HepG2 (cell line): ENCODE measurements around the gene C22orf39. TPM values are rescaled to one million over a fixed set of nuclear protein-coding genes. Genes with fewer than 3 reads are reported as not detected.

Source experiments
- ATAC-seq: fragments of 200-7000 bp; cut with Tn5 transposase; 3 replicates; pipeline ENCODE4 v1.9.1; 2020; ENCODE audit warnings: mild to moderate bottlenecking, moderate library complexity
- BruUV-seq: library from RNA; stranded (reverse); fragments of 400-500 nt; replicated peaks from 2 replicates; lab custom pipeline; 2021; lab: Mats Ljungman, UMichigan
- CTCF ChIA-PET: fragments of 300-600 bp; formaldehyde crosslinking; extraction: SDS; loops from one replicate; lab custom pipeline; 2021; ENCODE audit warnings: low total read pairs, inconsistent platforms, low intra/inter-chr PET ratio; lab: Yijun Ruan, JAX
- POLR2A ChIA-PET: fragments of 350-600 bp; sonication (Branson Sonifier 250); formaldehyde crosslinking; loops from one replicate; lab custom pipeline; 2020; ENCODE audit warnings: antibody characterized with exemption, inconsistent platforms; lab: Yijun Ruan, JAX
- DNase-seq: peaks from one replicate; pipeline ENCODE4 v3.0.0-alpha.2; 2015; ENCODE audit warnings: low spot score
- FAIRE-seq: peaks from 3 replicates; lab custom pipeline; 2011; peaks lifted over from hg19 to GRCh38; lab: Jason Lieb, UNC
- H2AFZ ChIP-seq: one replicate; pipeline ENCODE4 v1.6.1; 2011; ENCODE audit warnings: low read length, inconsistent platforms
- H3K27ac ChIP-seq: fragments of 300-600 bp; 3 replicates; pipeline ENCODE4 v1.8.0; 2011; ENCODE audit warnings: mixed run types, mild to moderate bottlenecking, mixed read lengths, low read length, inconsistent platforms; ENCODE audit not compliant: insufficient read depth; ENCODE audit errors: extremely low read length
- H3K27me3 ChIP-seq, 2 experiments: fragments of 200-600 bp in 1 of 2; 2 replicates in 1 of 2; 3 replicates in 1 of 2; pipeline versions ENCODE4 v1.6.0 to v1.8.0; 2011; ENCODE audit warnings: low read length in 2 of 2, mild to moderate bottlenecking in 2 of 2, moderate library complexity in 2 of 2, inconsistent platforms in 1 of 2; ENCODE audit not compliant: insufficient read depth in 2 of 2, control insufficient read depth in 1 of 2
- H3K36me3 ChIP-seq, 2 experiments: fragments of 200-600 bp in 1 of 2; replicated peaks in 1 of 2; 2 replicates in 1 of 2; 3 replicates in 1 of 2; pipeline versions ENCODE4 v1.5.1 to v1.8.0; 2011; ENCODE audit warnings: low read length in 2 of 2, inconsistent platforms in 1 of 2; ENCODE audit not compliant: insufficient read depth in 2 of 2, control insufficient read depth in 1 of 2
- H3K4me1 ChIP-seq: 2 replicates; pipeline ENCODE4 v1.5.1; 2012; ENCODE audit warnings: low read length, inconsistent platforms; ENCODE audit not compliant: insufficient read depth
- H3K4me2 ChIP-seq: 2 replicates; pipeline ENCODE4 v1.6.0; 2011; ENCODE audit warnings: low read depth, low read length, inconsistent platforms
- H3K4me3 ChIP-seq, 3 experiments: fragments of 200-600 bp in 1 of 3; sonication (generic), shearing (Covaris generic) in 1 of 3; replicated peaks in 1 of 3; 2 replicates each; pipeline ENCODE4 v1.5.1; 2011 to 2016; ENCODE audit warnings: low read length in 3 of 3, inconsistent platforms in 2 of 3, low read depth in 2 of 3, mild to moderate bottlenecking in 2 of 3, control low read depth in 1 of 3, mixed read lengths in 1 of 3; ENCODE audit not compliant: insufficient read depth in 1 of 3
- H3K79me2 ChIP-seq: one replicate; pipeline ENCODE4 v1.6.1; 2011; ENCODE audit warnings: low read length, inconsistent platforms; ENCODE audit not compliant: insufficient read depth
- H3K9ac ChIP-seq: 2 replicates; pipeline ENCODE4 v1.6.0; 2011; ENCODE audit warnings: mild to moderate bottlenecking, low read depth, low read length, inconsistent platforms; ENCODE audit not compliant: insufficient read depth
- H3K9me3 ChIP-seq: 2 replicates; pipeline ENCODE4 v1.5.1; 2012; ENCODE audit warnings: mild to moderate bottlenecking, low read length
- H4K20me1 ChIP-seq: 2 replicates; pipeline ENCODE4 v1.6.0; 2011; ENCODE audit warnings: inconsistent platforms, mild to moderate bottlenecking, low read length, moderate library complexity; ENCODE audit not compliant: insufficient read depth
- ARNT2 ChIP-seq: sonication (generic); formaldehyde crosslinking; IDR thresholded peaks from 2 replicates; pipeline ENCODE4 v1.8.0; 2022; ENCODE audit warnings: mild to moderate bottlenecking, low read depth, missing genetic modification reagents, moderate library complexity
- FLYWCH1 ChIP-seq: sonication (generic); formaldehyde crosslinking; IDR thresholded peaks from 2 replicates; pipeline ENCODE4 v1.8.1; 2023; ENCODE audit warnings: mild to moderate bottlenecking, missing genetic modification reagents
- KDM3A ChIP-seq: IDR thresholded peaks from 2 replicates; pipeline ENCODE4 v1.6.1; 2018; ENCODE audit warnings: low read depth, missing compliant biosample characterization
- PAX8 ChIP-seq: sonication (generic); formaldehyde crosslinking; IDR thresholded peaks from 2 replicates; pipeline ENCODE4 v1.8.0; 2022; ENCODE audit warnings: mild to moderate bottlenecking, missing genetic modification reagents, borderline replicate concordance
- PLRG1 ChIP-seq: fragments of 450-650 bp; conservative IDR thresholded peaks from 2 replicates; pipeline ENCODE4 v1.6.1; 2016
- REXO4 ChIP-seq: sonication (generic); formaldehyde crosslinking; IDR thresholded peaks from 2 replicates; pipeline ENCODE4 v1.8.0; 2022; ENCODE audit warnings: missing genetic modification reagents, mild to moderate bottlenecking, borderline replicate concordance
- SMAD3 ChIP-seq: sonication (generic); formaldehyde crosslinking; IDR thresholded peaks from 2 replicates; pipeline ENCODE4 v1.4.0; 2020; ENCODE audit warnings: missing genetic modification reagents
- TRIM24 ChIP-seq: sonication (generic); formaldehyde crosslinking; IDR thresholded peaks from 2 replicates; pipeline ENCODE4 v1.8.0; 2022; ENCODE audit warnings: mild to moderate bottlenecking, missing genetic modification reagents
- U2AF2 ChIP-seq: fragments of 200-400 bp; formaldehyde crosslinking; IDR thresholded peaks from 2 replicates; pipeline ENCODE4 v1.6.1; 2017; ENCODE audit warnings: low read depth, mild to moderate bottlenecking, low read length
- ZNF232 ChIP-seq: sonication (generic); formaldehyde crosslinking; IDR thresholded peaks from 2 replicates; pipeline ENCODE4 v1.4.0; 2020; ENCODE audit warnings: missing genetic modification reagents, borderline replicate concordance
- ZNF460 ChIP-seq: sonication (generic); formaldehyde crosslinking; IDR thresholded peaks from 2 replicates; pipeline ENCODE4 v1.5.1; 2020; ENCODE audit warnings: missing genetic modification reagents, mild to moderate bottlenecking, borderline replicate concordance
- ZNF547 ChIP-seq: sonication (generic); formaldehyde crosslinking; IDR thresholded peaks from 2 replicates; pipeline ENCODE4 v1.5.1; 2020; ENCODE audit warnings: mild to moderate bottlenecking, missing genetic modification reagents
- ZNF7 ChIP-seq: IDR thresholded peaks from 2 replicates; pipeline ENCODE4 v1.6.1; 2016; ENCODE audit warnings: missing biosample characterization, missing genetic modification reagents
- ZNF766 ChIP-seq: sonication (generic); formaldehyde crosslinking; IDR thresholded peaks from 2 replicates; pipeline ENCODE4 v1.5.0; 2020; ENCODE audit warnings: missing genetic modification reagents, borderline replicate concordance
- WGBS: methylation state at CpG from one replicate; pipeline ENCODE4 v1.1.6; 2017; ENCODE audit warnings: low lambda C conversion rate; 5-methylcytosine and 5-hydroxymethylcytosine counted together
- in situ Hi-C: cut with HindIII; loops from 2 replicates; pipeline ENCODE4 v1.10.0; 2017; ENCODE audit warnings: low pct_unique_long_range_greater_than_20kb; ENCODE audit not compliant: extremely low pct_ligation_motif_present
- intact Hi-C: fragments of 100-400 bp; cut with micrococcal nuclease; formaldehyde crosslinking; loops from one replicate; pipeline ENCODE4 v1.10.0; 2022; ENCODE audit not compliant: unreplicated experiment
- polyA plus RNA-seq, 8 experiments: library from polyadenylated mRNA; depleted of rRNA in 3 of 8; stranded (reverse) in 7 of 8; unstranded in 1 of 8; fragments of >200 nt; fragmentation: Illumina TruSeq in 4 of 8; extraction: Trizol in 4 of 8; gene quantifications; 2 replicates each; pipeline versions ENCODE4 v1.2.1 to v1.2.3, GENCODE V29; 2011 to 2016; ENCODE audit warnings: low read depth in 4 of 8, missing spikeins in 1 of 8, mixed read lengths in 1 of 8; ENCODE audit not compliant: insufficient read depth in 1 of 8
- total RNA-seq, 5 experiments: library from RNA; depleted of rRNA; stranded (reverse); fragments of >200 nt; fragmentation: Illumina TruSeq; extraction: Trizol; gene quantifications; 2 replicates each; pipeline ENCODE4 v1.2.3, GENCODE V29; 2016; ENCODE audit warnings: low read depth in 1 of 5
- TF ChIP-seq, protein P1 (sequence below): IDR thresholded peaks from 2 replicates; pipeline ENCODE4 v1.6.1; 2016; ENCODE audit warnings: low read depth, missing genetic modification reagents, missing compliant biosample characterization
- TF ChIP-seq, protein P2 (sequence below): sonication (generic); formaldehyde crosslinking; IDR thresholded peaks from 2 replicates; pipeline ENCODE4 v1.4.0; 2020; ENCODE audit warnings: missing genetic modification reagents, borderline replicate concordance

Gene C22orf39
- total and polyA plus RNA-seq, 2 of the 13 experiments (the other 11 are each of a cell fraction or from before 2014, with no cell fraction given) = 23.4 to 26.4 TPM

DNA sequence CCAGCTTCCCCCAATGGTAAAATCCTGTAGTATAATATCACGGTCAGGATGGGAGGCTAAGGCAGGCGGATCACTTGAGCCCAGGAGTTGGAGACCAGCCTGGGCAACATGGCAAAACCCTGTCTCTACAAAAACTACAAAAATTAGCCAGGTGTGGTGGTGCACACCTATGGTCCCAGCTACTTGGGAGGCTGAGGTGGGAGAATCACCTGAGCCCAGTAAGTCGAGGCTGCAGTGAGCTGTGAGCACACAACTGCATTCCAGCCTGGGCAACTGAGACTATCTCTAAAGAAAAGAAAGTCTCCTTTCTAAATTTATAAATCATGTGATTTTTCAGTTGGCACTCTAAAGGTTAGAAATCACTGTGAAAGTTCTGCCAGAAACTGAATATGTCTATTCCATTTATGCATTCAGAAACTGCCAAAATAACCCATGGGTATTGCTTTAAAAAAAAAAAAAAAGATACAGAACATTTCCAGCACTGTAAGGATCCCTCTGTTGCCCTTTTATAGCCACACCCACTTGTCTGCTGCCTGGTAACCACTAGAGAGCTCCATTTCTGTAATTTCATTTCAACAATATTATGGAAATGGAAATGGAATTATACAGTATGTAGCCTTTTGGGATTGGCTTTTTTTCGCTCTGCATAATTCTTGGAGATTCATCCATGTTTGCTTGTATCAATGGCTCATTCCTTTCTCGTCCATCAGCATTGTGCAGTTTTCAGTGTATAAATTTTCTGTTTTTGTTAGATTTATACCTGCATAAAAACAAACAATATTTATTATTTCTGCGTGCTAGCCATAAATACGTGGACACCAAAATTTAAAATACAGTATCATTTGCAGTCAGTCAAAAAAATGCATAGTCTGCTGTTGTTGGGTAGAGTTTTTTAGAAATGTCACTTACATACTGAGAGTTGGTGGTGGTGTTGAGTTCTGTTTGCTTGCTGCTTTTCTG is 41.7 kb upstream of the C22orf39 start:
- DNase-seq (no peak), FAIRE-seq (no peak), ATAC-seq (no peak)
- Histone ChIP-seq H3K27me3 (no peaks in the 10 kb centered on the region), H3K36me3 (peaks cover 7 to 48% of the 10 kb centered on the region in 2 experiments), H2AFZ (no peak overlapping the region), H3K79me2 (no peaks in the 10 kb centered on the region), H3K4me3 (no peak overlapping the region), H3K9ac (no peak overlapping the region), H3K4me2 (no peak overlapping the region), H3K27ac (no peak overlapping the region), H3K4me1 (no peaks in the 10 kb centered on the region), H3K9me3 (no peaks in the 10 kb centered on the region), H4K20me1 (no peaks in the 10 kb centered on the region)
- CTCF ChIA-PET = interaction anchor here (0.9 kb wide), 1 partner anchor 141 kb away, joined by 3 read pairs; no protein-coding TSS in a partner anchor
- in situ Hi-C loops = loop anchor here (10.0 kb wide), 1 partner anchor 56 kb away; no protein-coding TSS in a partner anchor
- intact Hi-C loops = no loop called here
- BruUV-seq = no TSS peak
- POLR2A ChIA-PET = no interaction called here
- 95% methylated on average over 7 of the region's 7 CpGs for WGBS
- TF ChIP-seq FLYWCH1 (CRISPR knock-in tag) = no peak
- TF ChIP-seq TRIM24 (CRISPR knock-in tag) = no peak
- no peak for TF ChIP-seq ZNF547
- no peak for TF ChIP-seq ZNF766 (CRISPR knock-in tag)
- TF ChIP-seq PLRG1 = no peak
- TF ChIP-seq REXO4 = no peak
- TF ChIP-seq PAX8 = no peak
- TF ChIP-seq ZNF232 = no peak
- TF ChIP-seq, protein P1, sequence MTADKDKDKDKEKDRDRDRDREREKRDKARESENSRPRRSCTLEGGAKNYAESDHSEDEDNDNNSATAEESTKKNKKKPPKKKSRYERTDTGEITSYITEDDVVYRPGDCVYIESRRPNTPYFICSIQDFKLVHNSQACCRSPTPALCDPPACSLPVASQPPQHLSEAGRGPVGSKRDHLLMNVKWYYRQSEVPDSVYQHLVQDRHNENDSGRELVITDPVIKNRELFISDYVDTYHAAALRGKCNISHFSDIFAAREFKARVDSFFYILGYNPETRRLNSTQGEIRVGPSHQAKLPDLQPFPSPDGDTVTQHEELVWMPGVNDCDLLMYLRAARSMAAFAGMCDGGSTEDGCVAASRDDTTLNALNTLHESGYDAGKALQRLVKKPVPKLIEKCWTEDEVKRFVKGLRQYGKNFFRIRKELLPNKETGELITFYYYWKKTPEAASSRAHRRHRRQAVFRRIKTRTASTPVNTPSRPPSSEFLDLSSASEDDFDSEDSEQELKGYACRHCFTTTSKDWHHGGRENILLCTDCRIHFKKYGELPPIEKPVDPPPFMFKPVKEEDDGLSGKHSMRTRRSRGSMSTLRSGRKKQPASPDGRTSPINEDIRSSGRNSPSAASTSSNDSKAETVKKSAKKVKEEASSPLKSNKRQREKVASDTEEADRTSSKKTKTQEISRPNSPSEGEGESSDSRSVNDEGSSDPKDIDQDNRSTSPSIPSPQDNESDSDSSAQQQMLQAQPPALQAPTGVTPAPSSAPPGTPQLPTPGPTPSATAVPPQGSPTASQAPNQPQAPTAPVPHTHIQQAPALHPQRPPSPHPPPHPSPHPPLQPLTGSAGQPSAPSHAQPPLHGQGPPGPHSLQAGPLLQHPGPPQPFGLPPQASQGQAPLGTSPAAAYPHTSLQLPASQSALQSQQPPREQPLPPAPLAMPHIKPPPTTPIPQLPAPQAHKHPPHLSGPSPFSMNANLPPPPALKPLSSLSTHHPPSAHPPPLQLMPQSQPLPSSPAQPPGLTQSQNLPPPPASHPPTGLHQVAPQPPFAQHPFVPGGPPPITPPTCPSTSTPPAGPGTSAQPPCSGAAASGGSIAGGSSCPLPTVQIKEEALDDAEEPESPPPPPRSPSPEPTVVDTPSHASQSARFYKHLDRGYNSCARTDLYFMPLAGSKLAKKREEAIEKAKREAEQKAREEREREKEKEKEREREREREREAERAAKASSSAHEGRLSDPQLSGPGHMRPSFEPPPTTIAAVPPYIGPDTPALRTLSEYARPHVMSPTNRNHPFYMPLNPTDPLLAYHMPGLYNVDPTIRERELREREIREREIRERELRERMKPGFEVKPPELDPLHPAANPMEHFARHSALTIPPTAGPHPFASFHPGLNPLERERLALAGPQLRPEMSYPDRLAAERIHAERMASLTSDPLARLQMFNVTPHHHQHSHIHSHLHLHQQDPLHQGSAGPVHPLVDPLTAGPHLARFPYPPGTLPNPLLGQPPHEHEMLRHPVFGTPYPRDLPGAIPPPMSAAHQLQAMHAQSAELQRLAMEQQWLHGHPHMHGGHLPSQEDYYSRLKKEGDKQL (CRISPR knock-in tag) = no peak
- TF ChIP-seq SMAD3 = no peak
- TF ChIP-seq U2AF2 = no peak
- no peak for TF ChIP-seq KDM3A (CRISPR knock-in tag)
- TF ChIP-seq, protein P2, sequence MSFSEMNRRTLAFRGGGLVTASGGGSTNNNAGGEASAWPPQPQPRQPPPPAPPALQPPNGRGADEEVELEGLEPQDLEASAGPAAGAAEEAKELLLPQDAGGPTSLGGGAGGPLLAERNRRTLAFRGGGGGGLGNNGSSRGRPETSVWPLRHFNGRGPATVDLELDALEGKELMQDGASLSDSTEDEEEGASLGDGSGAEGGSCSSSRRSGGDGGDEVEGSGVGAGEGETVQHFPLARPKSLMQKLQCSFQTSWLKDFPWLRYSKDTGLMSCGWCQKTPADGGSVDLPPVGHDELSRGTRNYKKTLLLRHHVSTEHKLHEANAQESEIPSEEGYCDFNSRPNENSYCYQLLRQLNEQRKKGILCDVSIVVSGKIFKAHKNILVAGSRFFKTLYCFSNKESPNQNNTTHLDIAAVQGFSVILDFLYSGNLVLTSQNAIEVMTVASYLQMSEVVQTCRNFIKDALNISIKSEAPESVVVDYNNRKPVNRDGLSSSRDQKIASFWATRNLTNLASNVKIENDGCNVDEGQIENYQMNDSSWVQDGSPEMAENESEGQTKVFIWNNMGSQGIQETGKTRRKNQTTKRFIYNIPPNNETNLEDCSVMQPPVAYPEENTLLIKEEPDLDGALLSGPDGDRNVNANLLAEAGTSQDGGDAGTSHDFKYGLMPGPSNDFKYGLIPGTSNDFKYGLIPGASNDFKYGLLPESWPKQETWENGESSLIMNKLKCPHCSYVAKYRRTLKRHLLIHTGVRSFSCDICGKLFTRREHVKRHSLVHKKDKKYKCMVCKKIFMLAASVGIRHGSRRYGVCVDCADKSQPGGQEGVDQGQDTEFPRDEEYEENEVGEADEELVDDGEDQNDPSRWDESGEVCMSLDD = no peak
- no peak for TF ChIP-seq ZNF7
- TF ChIP-seq ARNT2 (CRISPR knock-in tag) = no peak
- TF ChIP-seq ZNF460 (CRISPR knock-in tag) = no peak
